ENCODE measurements around the gene KDELR3. TPM values are rescaled to one million over a fixed set of nuclear protein-coding genes. Genes with fewer than 3 reads are reported as not detected.

KDELR3 gene
- polyA plus RNA-seq, 1 of the 3 experiments (the other 2 are of a cell fraction) = 17.1 TPM

DNA sequence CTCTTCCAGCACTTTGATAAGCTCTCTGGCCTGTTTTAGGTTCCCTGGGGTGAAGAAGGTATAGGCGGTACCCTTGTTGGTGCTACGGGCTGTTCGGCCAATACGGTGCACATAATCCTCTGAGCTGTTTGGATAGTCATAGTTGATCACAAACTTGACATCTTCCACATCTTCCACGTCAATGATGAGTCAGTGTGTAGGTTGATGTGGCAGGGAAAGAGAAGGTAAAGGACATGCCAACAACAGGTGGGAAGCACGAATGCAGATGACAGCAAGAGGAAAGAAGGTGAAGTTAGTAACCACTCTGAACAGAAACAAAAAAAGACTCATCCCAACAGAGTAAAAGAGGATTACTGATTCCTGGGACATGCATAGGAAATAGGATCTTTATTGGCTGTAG, 20.1 kb downstream of the KDELR3 start:
- POLR2A ChIA-PET = no interaction called here
- Histone ChIP-seq H2AFZ (ENCODE audit: low read depth) (no peak overlapping the region), H3K27ac (ENCODE audit: low read depth in 2 of 2, low read length in 1 of 2) (no peak overlapping the region), H3K9ac (no peak overlapping the region), H3K9me3 (no peaks in the 10 kb centered on the region), H3K79me2 (ENCODE audit: insufficient read depth) (peaks cover 17% of the 10 kb centered on the region; the same call in 1 of the 2 replicates), H3F3A (replicated peaks; ENCODE audit: insufficient read depth) (peaks cover 8% of the 10 kb centered on the region), H3K9me2 (no peaks in the 10 kb centered on the region), H4K20me1 (ENCODE audit: insufficient read depth) (peaks cover 10% of the 10 kb centered on the region; the same call in 1 of the 2 replicates), H3K4me1 (ENCODE audit: control insufficient read depth in 1 of 2, insufficient read depth in 2 of 2, low read depth in 1 of 2, low read length in 1 of 2) (no peaks in the 10 kb centered on the region), H3K4me2 (no peak overlapping the region), H3K27me3 (ENCODE audit: insufficient read depth) (no peaks in the 10 kb centered on the region), H3K4me3 (ENCODE audit: low read depth in 2 of 2, low read length in 1 of 2) (no peak overlapping the region), H3K36me3 (replicated peaks in 1 of 2; ENCODE audit: control insufficient read depth in 1 of 2, insufficient read depth in 2 of 2, low read length in 1 of 2) (peaks cover 60 to 83% of the 10 kb centered on the region in 2 experiments)
- DNase-seq = no peak
- CTCF ChIA-PET = no interaction called here
- 90% methylated on average over 6 of the region's 6 CpGs for WGBS (ENCODE audit: low lambda C conversion rate)
- TF ChIP-seq MEF2A (IDR thresholded peaks at IDR 0.05; ENCODE audit: borderline replicate concordance, low read depth) = no peak
- no peak for TF ChIP-seq FOSL2 (IDR thresholded peaks at IDR 0.05; ENCODE audit: borderline replicate concordance, low read depth)
- TF ChIP-seq MAX (IDR thresholded peaks at IDR 0.05; ENCODE audit: low read depth) = no peak
- no peak for TF ChIP-seq EP300 (IDR thresholded peaks at IDR 0.05; ENCODE audit: borderline replicate concordance in 1 of 2, low read depth in 1 of 2, low read length in 1 of 2)
- TF ChIP-seq USF2 (IDR thresholded peaks at IDR 0.05; ENCODE audit: borderline replicate concordance, low read depth, low read length) = no peak

- H3F3A ChIP-seq (replicated peaks; ENCODE audit: insufficient read depth) = peaks cover 6% of the 10 kb centered on the region
- H3K27me3 ChIP-seq (ENCODE audit: insufficient read depth) = no peaks in the 10 kb centered on the region
- H3K79me2 ChIP-seq (ENCODE audit: insufficient read depth) = peaks cover 29% of the 10 kb centered on the region; the same call in 1 of the 2 replicates
- no peak for DNase-seq
- no peak overlapping the region for H3K4me3 ChIP-seq (ENCODE audit: low read depth in 2 of 2, low read length in 1 of 2)
- POLR2A ChIA-PET = no interaction called here
- H3K4me2 ChIP-seq = no peak overlapping the region
- CTCF ChIA-PET = no interaction called here
- no peak overlapping the region for H2AFZ ChIP-seq (ENCODE audit: low read depth)
- TF ChIP-seq GABPA (IDR thresholded peaks at IDR 0.05; ENCODE audit: low read depth) (no peak), CHD2 (IDR thresholded peaks at IDR 0.05; ENCODE audit: low read length, partially characterized antibody) (no peak), CTCF (IDR thresholded peaks at IDR 0.05) (no peak), FOXM1 (IDR thresholded peaks at IDR 0.05; ENCODE audit: low read depth) (no peak), NRF1 (IDR thresholded peaks at IDR 0.05; ENCODE audit: low read depth, low read length) (no peak), FOSL2 (IDR thresholded peaks at IDR 0.05; ENCODE audit: borderline replicate concordance, low read depth) (no peak), MEF2A (IDR thresholded peaks at IDR 0.05; ENCODE audit: borderline replicate concordance, low read depth) (no peak), JUND (IDR thresholded peaks at IDR 0.05) (no peak), RCOR1 (IDR thresholded peaks at IDR 0.05; ENCODE audit: low read length) (no peak), FOXJ3 (CRISPR knock-in tag; IDR thresholded peaks at IDR 0.05) (no peak)
- TF ChIP-seq, protein P1, sequence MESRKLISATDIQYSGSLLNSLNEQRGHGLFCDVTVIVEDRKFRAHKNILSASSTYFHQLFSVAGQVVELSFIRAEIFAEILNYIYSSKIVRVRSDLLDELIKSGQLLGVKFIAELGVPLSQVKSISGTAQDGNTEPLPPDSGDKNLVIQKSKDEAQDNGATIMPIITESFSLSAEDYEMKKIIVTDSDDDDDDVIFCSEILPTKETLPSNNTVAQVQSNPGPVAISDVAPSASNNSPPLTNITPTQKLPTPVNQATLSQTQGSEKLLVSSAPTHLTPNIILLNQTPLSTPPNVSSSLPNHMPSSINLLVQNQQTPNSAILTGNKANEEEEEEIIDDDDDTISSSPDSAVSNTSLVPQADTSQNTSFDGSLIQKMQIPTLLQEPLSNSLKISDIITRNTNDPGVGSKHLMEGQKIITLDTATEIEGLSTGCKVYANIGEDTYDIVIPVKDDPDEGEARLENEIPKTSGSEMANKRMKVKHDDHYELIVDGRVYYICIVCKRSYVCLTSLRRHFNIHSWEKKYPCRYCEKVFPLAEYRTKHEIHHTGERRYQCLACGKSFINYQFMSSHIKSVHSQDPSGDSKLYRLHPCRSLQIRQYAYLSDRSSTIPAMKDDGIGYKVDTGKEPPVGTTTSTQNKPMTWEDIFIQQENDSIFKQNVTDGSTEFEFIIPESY (IDR thresholded peaks at IDR 0.05; ENCODE audit: borderline replicate concordance, low read depth) = no peak
- TF ChIP-seq, protein P2, sequence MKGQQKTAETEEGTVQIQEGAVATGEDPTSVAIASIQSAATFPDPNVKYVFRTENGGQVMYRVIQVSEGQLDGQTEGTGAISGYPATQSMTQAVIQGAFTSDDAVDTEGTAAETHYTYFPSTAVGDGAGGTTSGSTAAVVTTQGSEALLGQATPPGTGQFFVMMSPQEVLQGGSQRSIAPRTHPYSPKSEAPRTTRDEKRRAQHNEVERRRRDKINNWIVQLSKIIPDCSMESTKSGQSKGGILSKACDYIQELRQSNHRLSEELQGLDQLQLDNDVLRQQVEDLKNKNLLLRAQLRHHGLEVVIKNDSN (IDR thresholded peaks at IDR 0.05; ENCODE audit: borderline replicate concordance, low read depth) = no peak
- H3K9me2 ChIP-seq = no peaks in the 10 kb centered on the region
- no peaks in the 10 kb centered on the region for H3K9me3 ChIP-seq
- H3K27ac ChIP-seq (ENCODE audit: low read depth in 2 of 2, low read length in 1 of 2) = no peak overlapping the region
- peaks cover 65 to 81% of the 10 kb centered on the region in 2 experiments for H3K36me3 ChIP-seq (replicated peaks in 1 of 2; ENCODE audit: control insufficient read depth in 1 of 2, insufficient read depth in 2 of 2, low read length in 1 of 2)
- peaks cover 0 to 2% of the 10 kb centered on the region in 2 experiments; a peak in 1 of 4 replicates for H3K4me1 ChIP-seq (ENCODE audit: control insufficient read depth in 1 of 2, insufficient read depth in 2 of 2, low read depth in 1 of 2, low read length in 1 of 2)
- peaks cover 21% of the 10 kb centered on the region for H4K20me1 ChIP-seq (ENCODE audit: insufficient read depth)
- H3K9ac ChIP-seq = no peak overlapping the region
- WGBS (ENCODE audit: low lambda C conversion rate) = 96% methylated on average over 17 of the region's 17 CpGs
Measured at GRCh38 chr22:38489142-38489541, 21.2 kb downstream of the KDELR3 start.
